OCI-LY7 (cell line): ENCODE results near the gene LFNG.

ENCODE experiments used
- EZH2phosphoT487 ChIP-seq: fragments of 200-600 bp; sonication (generic); IDR thresholded peaks from 2 replicates; pipeline ENCODE4 v1.6.1; 2018; ENCODE audit warnings: low read depth, borderline replicate concordance, mild to moderate bottlenecking, mixed run types, antibody characterized with exemption, low read length, moderate library complexity, mixed read lengths
- TF ChIP-seq, protein P1 (sequence below): fragments of 200-600 bp; sonication (generic); conservative IDR thresholded peaks from 2 replicates; pipeline ENCODE4 v1.5.1; 2014; ENCODE audit warnings: mild to moderate bottlenecking, antibody characterized with exemption, low read length, moderate library complexity, mixed read lengths

DNA sequence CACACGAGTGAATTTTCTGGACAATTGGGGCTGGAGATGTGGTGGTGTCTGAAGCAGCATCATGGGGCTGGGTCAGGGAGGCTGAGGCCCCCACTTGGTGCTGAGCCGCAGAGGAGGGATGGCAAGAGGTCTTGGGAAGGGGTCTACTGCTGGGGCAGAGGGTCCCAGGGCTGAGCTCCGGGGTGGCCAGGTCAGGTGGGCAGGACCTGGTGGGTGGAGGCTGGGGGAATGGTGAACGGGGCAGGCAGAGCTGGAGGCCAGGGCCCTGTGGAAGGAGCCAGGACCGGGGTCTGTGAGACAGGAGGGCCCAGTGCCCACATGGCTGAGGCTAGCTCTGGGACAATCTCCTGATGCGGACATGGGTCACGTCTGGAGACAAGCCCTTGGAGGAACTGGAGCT, 20.4 kb upstream of the LFNG start:
- TF ChIP-seq, protein P1, sequence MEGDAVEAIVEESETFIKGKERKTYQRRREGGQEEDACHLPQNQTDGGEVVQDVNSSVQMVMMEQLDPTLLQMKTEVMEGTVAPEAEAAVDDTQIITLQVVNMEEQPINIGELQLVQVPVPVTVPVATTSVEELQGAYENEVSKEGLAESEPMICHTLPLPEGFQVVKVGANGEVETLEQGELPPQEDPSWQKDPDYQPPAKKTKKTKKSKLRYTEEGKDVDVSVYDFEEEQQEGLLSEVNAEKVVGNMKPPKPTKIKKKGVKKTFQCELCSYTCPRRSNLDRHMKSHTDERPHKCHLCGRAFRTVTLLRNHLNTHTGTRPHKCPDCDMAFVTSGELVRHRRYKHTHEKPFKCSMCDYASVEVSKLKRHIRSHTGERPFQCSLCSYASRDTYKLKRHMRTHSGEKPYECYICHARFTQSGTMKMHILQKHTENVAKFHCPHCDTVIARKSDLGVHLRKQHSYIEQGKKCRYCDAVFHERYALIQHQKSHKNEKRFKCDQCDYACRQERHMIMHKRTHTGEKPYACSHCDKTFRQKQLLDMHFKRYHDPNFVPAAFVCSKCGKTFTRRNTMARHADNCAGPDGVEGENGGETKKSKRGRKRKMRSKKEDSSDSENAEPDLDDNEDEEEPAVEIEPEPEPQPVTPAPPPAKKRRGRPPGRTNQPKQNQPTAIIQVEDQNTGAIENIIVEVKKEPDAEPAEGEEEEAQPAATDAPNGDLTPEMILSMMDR, result no peak
- TF ChIP-seq EZH2phosphoT487, result no peak
